ENCODE measurements around the gene ZNF660. TPM values are rescaled to one million over a fixed set of nuclear protein-coding genes. Genes with fewer than 3 reads are reported as not detected.

The ZNF660 gene
- total and polyA plus RNA-seq, 9 of the 15 experiments (the other 6 are each of a cell fraction or from before 2014, with no cell fraction given) = 0.06 to 0.65 (median 0.17) TPM

- TF ChIP-seq UBTF (IDR thresholded peaks at IDR 0.05; ENCODE audit: borderline replicate concordance in 1 of 2, low read depth in 2 of 2, low read length in 2 of 2) (no peak), JUNB (CRISPR knock-in tag; conservative IDR thresholded peaks at IDR 0.05) (no peak), EGR1 (conservative IDR thresholded peaks at IDR 0.05) (no peak), RBFOX2 (IDR thresholded peaks at IDR 0.05; ENCODE audit: low read depth, low read length) (peak; percentile 37; the same call in 1 of the 2 replicates), ZNF511 (CRISPR knock-in tag; IDR thresholded peaks at IDR 0.05) (0 out of 2 replicates have a peak, but pooled peaks have one; percentile 23), VEZF1 (CRISPR knock-in tag; IDR thresholded peaks at IDR 0.05) (peak; percentile 50; the same call in 1 of the 2 replicates)
Measured at GRCh38 chr3:44584646-44585501, at the start of gene ZNF660 (continued).
